Dermis microvascular lymphatic vessel endothelial cell (primary cell): ENCODE data around the gene LRRC74B. TPM values are rescaled to one million over a fixed set of nuclear protein-coding genes. Genes with fewer than 3 reads are reported as not detected.
"Not testable (repeated sequence)": the region's sequence is repeated elsewhere in the genome, so short reads cannot be mapped to it uniquely, and the experiment has no call there.

Experiments used
- DNase-seq, 2 donors: peaks; one replicate each; pipeline versions ENCODE4 v3.0.0 to v3.0.0-alpha.2; 2010; ENCODE audit warnings: low read depth in 2 of 2
- total RNA-seq: library from RNA; depleted of rRNA; stranded (reverse); fragments of >200 nt; gene quantifications from 2 replicates; pipeline ENCODE4 v1.2.1, GENCODE V29; 2014

The LRRC74B gene
- total RNA-seq, 1 donor from 2014 or later = not detected

- DNase-seq = no peak
Measured at GRCh38 chr22:21031545-21032036, 14.2 kb upstream of the LRRC74B start.

- DNase-seq = no peak
Measured at GRCh38 chr22:21032037-21032867, 13.5 kb upstream of the LRRC74B start, which contains the start of gene SLC7A4. TSS of gene SLC7A4 (minus strand) at chr22:21032561. CDS start at chr22:21031812, 749 bp downstream.

- no peak for DNase-seq
Measured at GRCh38 chr22:21032868-21033688, 12.7 kb upstream of the LRRC74B start.

- no peak for DNase-seq
Measured at GRCh38 chr22:21033895-21034294, 11.9 kb upstream of the LRRC74B start.

- no peak for DNase-seq
Measured at GRCh38 chr22:21034989-21035388, 10.8 kb upstream of the LRRC74B start.

GRCh38 chr22:21038405-21038804 lies 7.3 kb upstream of the LRRC74B start:
- DNase-seq = no peak

GRCh38 chr22:21039158-21039557 lies 6.6 kb upstream of the LRRC74B start:
- not testable (repeated sequence) for DNase-seq

GRCh38 chr22:21041937-21042336 lies 3.8 kb upstream of the LRRC74B start:
- DNase-seq = no peak

- DNase-seq = no peak
Measured at GRCh38 chr22:21042978-21043859, 2.5 kb upstream of the LRRC74B start.

GRCh38 chr22:21043860-21044535 lies 1.7 kb upstream of the LRRC74B start:
- no peak for DNase-seq

- peak in 1 of 2 donors; percentile 13 for DNase-seq
Measured at GRCh38 chr22:21044931-21045584, 688 bp upstream of the LRRC74B start.

GRCh38 chr22:21047035-21047661 lies 1.4 kb downstream of the LRRC74B start:
- no peak for DNase-seq

GRCh38 chr22:21047730-21048129 lies 2.0 kb downstream of the LRRC74B start:
- DNase-seq = no peak

GRCh38 chr22:21048448-21048847 lies 2.7 kb downstream of the LRRC74B start:
- DNase-seq = not testable (repeated sequence)

- not testable (repeated sequence) for DNase-seq
Measured at GRCh38 chr22:21048965-21049364, 3.2 kb downstream of the LRRC74B start.

GRCh38 chr22:21051145-21051830 lies 5.5 kb downstream of the LRRC74B start:
- DNase-seq = no peak

- no peak for DNase-seq
Measured at GRCh38 chr22:21051831-21052400, 6.2 kb downstream of the LRRC74B start.

- no peak for DNase-seq
Measured at GRCh38 chr22:21052715-21053459, 7.1 kb downstream of the LRRC74B start.
